HepG2 (cell line): ENCODE results near the gene GALNT8. TPM values are rescaled to one million over a fixed set of nuclear protein-coding genes. Genes with fewer than 3 reads are reported as not detected.

ENCODE experiments used
- ATAC-seq: fragments of 200-7000 bp; cut with Tn5 transposase; 3 replicates; pipeline ENCODE4 v1.9.1; 2020; ENCODE audit warnings: mild to moderate bottlenecking, moderate library complexity
- BruUV-seq: library from RNA; stranded (reverse); fragments of 400-500 nt; replicated peaks from 2 replicates; lab custom pipeline; 2021; lab: Mats Ljungman, UMichigan
- CTCF ChIA-PET: fragments of 300-600 bp; formaldehyde crosslinking; extraction: SDS; loops from one replicate; lab custom pipeline; 2021; ENCODE audit warnings: low total read pairs, inconsistent platforms, low intra/inter-chr PET ratio; lab: Yijun Ruan, JAX
- POLR2A ChIA-PET: fragments of 350-600 bp; sonication (Branson Sonifier 250); formaldehyde crosslinking; loops from one replicate; lab custom pipeline; 2020; ENCODE audit warnings: antibody characterized with exemption, inconsistent platforms; lab: Yijun Ruan, JAX
- DNase-seq: peaks from one replicate; pipeline ENCODE4 v3.0.0-alpha.2; 2015; ENCODE audit warnings: low spot score
- FAIRE-seq: peaks from 3 replicates; lab custom pipeline; 2011; peaks lifted over from hg19 to GRCh38; lab: Jason Lieb, UNC
- H2AFZ ChIP-seq: one replicate; pipeline ENCODE4 v1.6.1; 2011; ENCODE audit warnings: low read length, inconsistent platforms
- H3K27ac ChIP-seq: fragments of 300-600 bp; 3 replicates; pipeline ENCODE4 v1.8.0; 2011; ENCODE audit warnings: mixed run types, mild to moderate bottlenecking, mixed read lengths, low read length, inconsistent platforms; ENCODE audit not compliant: insufficient read depth; ENCODE audit errors: extremely low read length
- H3K27me3 ChIP-seq, 2 experiments: fragments of 200-600 bp in 1 of 2; 2 replicates in 1 of 2; 3 replicates in 1 of 2; pipeline versions ENCODE4 v1.6.0 to v1.8.0; 2011; ENCODE audit warnings: low read length in 2 of 2, mild to moderate bottlenecking in 2 of 2, moderate library complexity in 2 of 2, inconsistent platforms in 1 of 2; ENCODE audit not compliant: insufficient read depth in 2 of 2, control insufficient read depth in 1 of 2
- H3K36me3 ChIP-seq, 2 experiments: fragments of 200-600 bp in 1 of 2; replicated peaks in 1 of 2; 2 replicates in 1 of 2; 3 replicates in 1 of 2; pipeline versions ENCODE4 v1.5.1 to v1.8.0; 2011; ENCODE audit warnings: low read length in 2 of 2, inconsistent platforms in 1 of 2; ENCODE audit not compliant: insufficient read depth in 2 of 2, control insufficient read depth in 1 of 2
- H3K4me1 ChIP-seq: 2 replicates; pipeline ENCODE4 v1.5.1; 2012; ENCODE audit warnings: low read length, inconsistent platforms; ENCODE audit not compliant: insufficient read depth
- H3K4me2 ChIP-seq: 2 replicates; pipeline ENCODE4 v1.6.0; 2011; ENCODE audit warnings: low read depth, low read length, inconsistent platforms
- H3K4me3 ChIP-seq, 3 experiments: fragments of 200-600 bp in 1 of 3; sonication (generic), shearing (Covaris generic) in 1 of 3; replicated peaks in 1 of 3; 2 replicates each; pipeline ENCODE4 v1.5.1; 2011 to 2016; ENCODE audit warnings: low read length in 3 of 3, inconsistent platforms in 2 of 3, low read depth in 2 of 3, mild to moderate bottlenecking in 2 of 3, control low read depth in 1 of 3, mixed read lengths in 1 of 3; ENCODE audit not compliant: insufficient read depth in 1 of 3
- H3K79me2 ChIP-seq: one replicate; pipeline ENCODE4 v1.6.1; 2011; ENCODE audit warnings: low read length, inconsistent platforms; ENCODE audit not compliant: insufficient read depth
- H3K9ac ChIP-seq: 2 replicates; pipeline ENCODE4 v1.6.0; 2011; ENCODE audit warnings: mild to moderate bottlenecking, low read depth, low read length, inconsistent platforms; ENCODE audit not compliant: insufficient read depth
- H3K9me3 ChIP-seq: 2 replicates; pipeline ENCODE4 v1.5.1; 2012; ENCODE audit warnings: mild to moderate bottlenecking, low read length
- H4K20me1 ChIP-seq: 2 replicates; pipeline ENCODE4 v1.6.0; 2011; ENCODE audit warnings: inconsistent platforms, mild to moderate bottlenecking, low read length, moderate library complexity; ENCODE audit not compliant: insufficient read depth
- BHLHE40 ChIP-seq: IDR thresholded peaks from 2 replicates; pipeline ENCODE4 v1.6.1; 2011; ENCODE audit warnings: low read length, improper control_type of control experiment
- HMG20A ChIP-seq: IDR thresholded peaks from 2 replicates; pipeline ENCODE4 v1.6.1; 2016; ENCODE audit warnings: borderline replicate concordance
- HNRNPL ChIP-seq: fragments of 200-400 bp; formaldehyde crosslinking; IDR thresholded peaks from 2 replicates; pipeline ENCODE4 v1.6.1; 2017; ENCODE audit warnings: mild to moderate bottlenecking, low read depth, low read length
- NCOA2 ChIP-seq: sonication (generic); formaldehyde crosslinking; IDR thresholded peaks from 2 replicates; pipeline ENCODE4 v1.8.0; 2022; ENCODE audit warnings: inconsistent platforms
- SMAD1 ChIP-seq: sonication (generic); formaldehyde crosslinking; IDR thresholded peaks from 2 replicates; pipeline ENCODE4 v1.4.0; 2020; ENCODE audit warnings: missing genetic modification reagents, low read depth, mild to moderate bottlenecking, borderline replicate concordance
- SYNCRIP ChIP-seq: fragments of 200-400 bp; formaldehyde crosslinking; IDR thresholded peaks from 2 replicates; pipeline ENCODE4 v1.6.1; 2018; ENCODE audit warnings: mild to moderate bottlenecking, low read depth, low read length; ENCODE audit not compliant: insufficient read depth
- ZFP62 ChIP-seq: sonication (generic); formaldehyde crosslinking; IDR thresholded peaks from 2 replicates; pipeline ENCODE4 v1.4.0; 2020; ENCODE audit warnings: missing genetic modification reagents
- ZNF564 ChIP-seq: sonication (generic); formaldehyde crosslinking; IDR thresholded peaks from 2 replicates; pipeline ENCODE4 v1.8.1; 2023; ENCODE audit warnings: mild to moderate bottlenecking, missing genetic modification reagents
- WGBS: methylation state at CpG from one replicate; pipeline ENCODE4 v1.1.6; 2017; ENCODE audit warnings: low lambda C conversion rate; 5-methylcytosine and 5-hydroxymethylcytosine counted together
- in situ Hi-C: cut with HindIII; loops from 2 replicates; pipeline ENCODE4 v1.10.0; 2017; ENCODE audit warnings: low pct_unique_long_range_greater_than_20kb; ENCODE audit not compliant: extremely low pct_ligation_motif_present
- intact Hi-C: fragments of 100-400 bp; cut with micrococcal nuclease; formaldehyde crosslinking; loops from one replicate; pipeline ENCODE4 v1.10.0; 2022; ENCODE audit not compliant: unreplicated experiment
- polyA plus RNA-seq, 8 experiments: library from polyadenylated mRNA; depleted of rRNA in 3 of 8; stranded (reverse) in 7 of 8; unstranded in 1 of 8; fragments of >200 nt; fragmentation: Illumina TruSeq in 4 of 8; extraction: Trizol in 4 of 8; gene quantifications; 2 replicates each; pipeline versions ENCODE4 v1.2.1 to v1.2.3, GENCODE V29; 2011 to 2016; ENCODE audit warnings: low read depth in 4 of 8, missing spikeins in 1 of 8, mixed read lengths in 1 of 8; ENCODE audit not compliant: insufficient read depth in 1 of 8
- total RNA-seq, 5 experiments: library from RNA; depleted of rRNA; stranded (reverse); fragments of >200 nt; fragmentation: Illumina TruSeq; extraction: Trizol; gene quantifications; 2 replicates each; pipeline ENCODE4 v1.2.3, GENCODE V29; 2016; ENCODE audit warnings: low read depth in 1 of 5
- TF ChIP-seq, protein P1 (sequence below): sonication (generic); formaldehyde crosslinking; IDR thresholded peaks from 2 replicates; pipeline ENCODE4 v1.4.0; 2020; ENCODE audit warnings: missing genetic modification reagents, borderline replicate concordance
- TF ChIP-seq, protein P2 (sequence below): sonication (generic); formaldehyde crosslinking; IDR thresholded peaks from 2 replicates; pipeline ENCODE4 v1.8.1; 2023; ENCODE audit warnings: missing genetic modification reagents, mild to moderate bottlenecking, borderline replicate concordance
- TF ChIP-seq, protein P3 (sequence below): sonication (generic); formaldehyde crosslinking; IDR thresholded peaks from 2 replicates; pipeline ENCODE4 v1.5.0; 2020; ENCODE audit warnings: mild to moderate bottlenecking, low read depth, missing genetic modification reagents, borderline replicate concordance

The GALNT8 gene
- total and polyA plus RNA-seq, 2 of the 13 experiments (the other 11 are each of a cell fraction or from before 2014, with no cell fraction given): 0.45 TPM; not detected in 1

DNA sequence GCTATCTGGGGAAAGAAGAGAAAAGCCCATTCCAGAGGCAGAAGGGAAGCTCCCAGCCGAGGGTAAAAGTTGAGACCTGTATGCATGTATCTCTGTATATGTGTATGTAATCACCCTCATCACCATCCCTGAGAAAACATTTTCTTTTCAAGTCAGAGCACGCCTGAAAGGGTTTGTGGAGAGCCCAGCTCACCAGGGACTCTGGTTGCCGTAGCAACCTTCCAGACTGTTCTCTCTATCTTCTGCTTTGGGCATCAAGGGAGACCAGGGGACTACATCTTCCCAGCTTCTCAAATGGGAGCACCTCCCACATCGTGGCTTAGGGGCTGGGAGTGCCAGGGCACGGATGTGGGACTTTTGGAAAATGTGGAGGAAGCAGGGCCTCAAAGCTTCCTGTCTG is 93.5 kb downstream of the GALNT8 start:
- ChIA-PET POLR2A (no interaction called here), CTCF (no interaction called here)
- no peak overlapping the region for H2AFZ ChIP-seq
- intact Hi-C loops (no loop called here), in situ Hi-C loops (no loop called here)
- ATAC-seq (no peak), FAIRE-seq (no peak), DNase-seq (no peak)
- no peak overlapping the region for H3K27ac ChIP-seq
- WGBS: 7% methylated on average over 3 of the region's 5 CpGs
- H3K9me3 ChIP-seq: no peaks in the 10 kb centered on the region
- no peak overlapping the region for H3K4me3 ChIP-seq
- no peaks in the 10 kb centered on the region for H3K4me1 ChIP-seq
- no peak overlapping the region for H3K9ac ChIP-seq
- H3K27me3 ChIP-seq: peaks cover 1 to 11% of the 10 kb centered on the region in 2 experiments; a peak in 2 of 5 replicates
- no peak for TF ChIP-seq HNRNPL
- TF ChIP-seq HMG20A (CRISPR knock-in tag): no peak
- TF ChIP-seq, protein P1, sequence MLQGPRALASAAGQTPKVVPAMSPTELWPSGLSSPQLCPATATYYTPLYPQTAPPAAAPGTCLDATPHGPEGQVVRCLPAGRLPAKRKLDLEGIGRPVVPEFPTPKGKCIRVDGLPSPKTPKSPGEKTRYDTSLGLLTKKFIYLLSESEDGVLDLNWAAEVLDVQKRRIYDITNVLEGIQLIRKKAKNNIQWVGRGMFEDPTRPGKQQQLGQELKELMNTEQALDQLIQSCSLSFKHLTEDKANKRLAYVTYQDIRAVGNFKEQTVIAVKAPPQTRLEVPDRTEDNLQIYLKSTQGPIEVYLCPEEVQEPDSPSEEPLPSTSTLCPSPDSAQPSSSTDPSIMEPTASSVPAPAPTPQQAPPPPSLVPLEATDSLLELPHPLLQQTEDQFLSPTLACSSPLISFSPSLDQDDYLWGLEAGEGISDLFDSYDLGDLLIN (CRISPR knock-in tag): no peak
- TF ChIP-seq, protein P2, sequence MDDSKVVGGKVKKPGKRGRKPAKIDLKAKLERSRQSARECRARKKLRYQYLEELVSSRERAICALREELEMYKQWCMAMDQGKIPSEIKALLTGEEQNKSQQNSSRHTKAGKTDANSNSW (CRISPR knock-in tag): no peak
- TF ChIP-seq BHLHE40: no peak
- no peak for TF ChIP-seq SMAD1 (CRISPR knock-in tag)
- TF ChIP-seq ZNF564 (CRISPR knock-in tag): no peak
- no peak for TF ChIP-seq NCOA2 (CRISPR knock-in tag)
- TF ChIP-seq ZFP62 (CRISPR knock-in tag): no peak
- no peak for TF ChIP-seq SYNCRIP
- TF ChIP-seq, protein P3, sequence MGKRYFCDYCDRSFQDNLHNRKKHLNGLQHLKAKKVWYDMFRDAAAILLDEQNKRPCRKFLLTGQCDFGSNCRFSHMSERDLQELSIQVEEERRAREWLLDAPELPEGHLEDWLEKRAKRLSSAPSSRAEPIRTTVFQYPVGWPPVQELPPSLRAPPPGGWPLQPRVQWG (CRISPR knock-in tag): no peak
- no peak overlapping the region for H3K4me2 ChIP-seq
- H4K20me1 ChIP-seq: no peaks in the 10 kb centered on the region
- H3K79me2 ChIP-seq: no peaks in the 10 kb centered on the region
- BruUV-seq: no TSS peak
- H3K36me3 ChIP-seq: no peaks in the 10 kb centered on the region
